Hypothalamus (tissue), 51 donors: ENCODE results near the gene EIF3I.

Experiments used
- DNase-seq, 51 donors: peaks; one replicate each; lab custom pipeline; 2025; lab: John Stamatoyannopoulos, UW

The EIF3I gene

DNA sequence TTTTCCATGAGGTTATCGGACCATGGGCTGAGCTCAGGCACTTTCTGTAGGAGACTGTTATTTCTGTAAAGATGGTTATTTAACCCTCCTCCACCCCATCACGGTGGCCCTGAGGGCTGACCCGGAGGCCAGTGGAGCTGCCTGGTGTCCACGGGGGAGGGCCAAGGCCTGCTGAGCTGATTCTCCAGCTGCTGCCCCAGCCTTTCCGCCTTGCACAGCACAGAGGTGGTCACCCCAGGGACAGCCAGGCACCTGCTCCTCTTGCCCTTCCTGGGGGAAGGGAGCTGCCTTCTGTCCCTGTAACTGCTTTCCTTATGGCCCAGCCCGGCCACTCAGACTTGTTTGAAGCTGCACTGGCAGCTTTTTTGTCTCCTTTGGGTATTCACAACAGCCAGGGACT is 24.4 kb upstream of the EIF3I start:
- no peak for DNase-seq

DNA sequence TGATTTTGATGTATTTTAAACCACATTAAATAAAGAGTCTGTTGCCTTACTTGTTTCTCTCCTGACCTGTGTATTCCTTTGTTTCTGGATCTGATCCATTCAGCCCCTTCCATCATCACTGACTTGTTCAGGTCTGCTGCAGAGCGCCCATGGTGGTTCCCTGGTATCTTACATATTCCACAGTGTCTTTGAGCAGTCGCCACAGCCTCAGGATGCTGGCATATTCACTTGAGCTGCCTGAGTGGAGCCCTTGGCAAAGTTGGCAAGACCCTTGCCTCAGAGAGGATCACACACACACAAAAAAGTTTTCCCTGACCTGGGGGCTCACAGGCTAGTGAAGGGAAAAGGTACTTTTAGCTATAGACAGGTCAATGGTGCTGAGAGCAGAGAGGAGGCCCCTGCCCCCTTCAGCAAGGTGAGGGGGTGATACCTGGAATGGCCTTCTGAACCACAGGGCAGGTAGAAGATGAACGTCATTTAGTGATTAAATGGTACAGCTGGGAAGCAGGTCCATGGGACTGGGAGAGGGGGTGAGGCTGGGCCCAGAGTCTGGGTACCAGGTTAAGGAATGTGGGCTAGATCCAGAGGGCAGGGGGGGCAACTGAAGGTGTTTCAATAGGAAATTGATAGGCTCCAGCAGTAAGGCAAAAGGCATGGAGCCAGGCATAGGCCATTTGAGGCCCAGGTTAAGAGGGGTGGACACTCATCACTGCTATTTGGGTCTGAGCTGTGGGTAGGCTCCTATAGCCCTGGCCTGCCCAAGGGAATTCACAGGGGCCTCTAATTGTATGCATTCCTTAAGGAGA is 23.8 kb upstream of the EIF3I start:
- DNase-seq = no peak

GRCh38 chr1:32199043-32199716 is 23.0 kb upstream of the EIF3I start:
- no peak for DNase-seq

DNA sequence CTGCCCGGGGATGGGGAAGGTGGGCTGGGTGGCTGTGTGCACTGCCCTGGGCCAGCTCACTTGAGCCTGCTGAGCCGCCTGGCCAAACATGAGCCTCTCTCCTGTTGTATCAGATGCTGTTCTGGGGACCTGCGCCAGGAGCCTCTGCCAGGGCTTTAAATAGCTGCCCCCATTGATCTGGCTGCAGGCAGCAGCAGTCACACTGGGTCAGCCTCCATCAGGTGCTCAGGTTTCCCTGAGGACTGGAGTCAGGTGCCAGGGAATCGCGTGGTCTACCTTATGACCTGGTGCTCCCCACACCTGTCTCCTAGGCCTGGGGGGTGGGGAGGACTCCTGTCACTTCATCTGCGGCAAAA is 22.5 kb upstream of the EIF3I start:
- DNase-seq = peak in 29 of 51 donors; percentile 3 to 61 (median 30)

DNA sequence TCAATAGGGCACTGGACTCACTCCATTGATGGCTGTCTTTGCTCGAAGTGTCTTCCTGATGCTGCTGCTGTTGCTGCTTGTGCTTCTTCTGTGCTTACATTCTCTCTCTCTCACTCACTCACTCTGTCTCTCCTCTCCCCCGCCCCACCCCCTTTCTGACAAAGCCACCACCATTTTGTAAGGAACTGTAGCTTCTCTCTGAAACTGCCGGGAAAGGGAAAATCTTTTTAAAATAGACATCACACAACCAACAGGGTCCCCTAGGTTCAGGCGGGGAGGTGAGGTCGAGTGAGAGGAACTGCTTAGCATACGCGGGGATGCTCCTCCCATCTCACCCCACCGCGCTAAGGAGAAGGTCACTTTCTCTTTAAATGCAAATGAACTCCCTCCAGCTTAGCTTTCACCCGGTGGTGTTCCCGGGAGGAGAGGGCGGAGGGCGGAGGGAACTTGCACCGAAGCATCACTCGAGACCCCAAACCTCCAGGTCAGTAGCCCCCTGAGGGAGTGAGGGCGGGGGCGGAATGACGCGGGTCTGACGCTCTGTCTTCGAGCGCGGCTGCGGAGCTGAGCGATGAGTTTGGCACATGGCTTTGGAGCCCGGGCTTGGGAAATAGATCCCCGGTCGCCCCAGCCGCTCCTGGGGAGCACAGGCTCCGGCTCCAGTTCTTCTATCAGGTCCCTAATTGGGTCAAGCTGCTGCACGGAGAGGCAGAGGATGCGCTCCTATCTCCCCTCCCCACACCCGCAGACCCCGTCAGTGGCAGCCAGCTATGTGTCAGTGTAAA is 21.8 kb upstream of the EIF3I start, which contains the start of gene CCDC28B:
TSS of gene CCDC28B (plus strand) at position 370 of the 785 bp plus-strand sequence. CDS start 1,341 bp downstream, outside the sequence.
- DNase-seq = peak in 46 of 51 donors; percentile 22 to 83 (median 48)

- DNase-seq = peak in 40 of 51 donors; percentile 12 to 74 (median 46)
Measured at GRCh38 chr1:32201011-32201855, 21.0 kb upstream of the EIF3I start.

DNA sequence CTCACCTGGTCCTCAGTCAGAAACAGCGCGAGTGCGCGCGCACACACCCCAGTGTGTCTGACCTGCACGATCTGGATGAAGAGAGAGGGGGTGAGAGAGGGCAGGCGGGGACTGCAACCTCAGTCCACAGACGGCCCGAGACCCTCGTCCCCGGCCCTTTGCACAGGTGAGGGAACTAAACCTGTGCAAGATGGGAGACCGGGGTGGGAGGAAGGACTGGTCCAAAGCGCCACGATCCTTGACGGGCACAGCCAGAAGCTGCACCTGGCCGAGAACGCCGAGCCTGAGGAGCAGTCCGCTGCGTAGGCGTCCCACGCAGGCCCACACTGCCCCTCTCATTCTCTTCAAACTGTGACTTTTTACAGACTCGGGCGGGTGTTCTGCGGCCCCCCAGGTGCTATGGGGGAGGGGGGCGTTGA is 17.3 kb upstream of the EIF3I start:
- peak in 2 of 51 donors; percentile 44 to 45 for DNase-seq

- peak in 50 of 51 donors; percentile 18 to 92 (median 76) for DNase-seq
Measured at GRCh38 chr1:32205401-32206370, 16.5 kb upstream of the EIF3I start, which contains the start of gene IQCC. TSS of gene IQCC (plus strand) at chr1:32205671. CDS start at chr1:32205682, 11 bp downstream.

DNA sequence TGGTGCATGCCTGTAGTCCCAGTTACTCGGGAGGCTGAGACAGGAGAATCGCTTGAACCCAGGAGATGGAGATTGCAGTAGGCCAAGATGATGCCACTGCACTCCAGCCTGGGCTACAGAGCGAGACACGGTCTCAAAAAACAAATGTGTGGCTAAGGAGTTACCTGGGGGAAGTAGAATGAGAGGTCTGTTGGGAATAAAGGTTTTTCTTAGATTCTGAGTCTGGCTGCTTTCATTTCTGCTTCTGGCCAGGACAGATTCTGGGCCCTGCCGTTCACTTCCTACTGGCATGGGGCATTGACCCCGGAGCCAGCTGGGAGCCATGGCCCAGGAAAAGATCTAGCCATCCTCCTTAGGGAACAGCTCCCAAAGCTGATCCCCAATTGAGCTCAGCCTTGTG is 13.7 kb upstream of the EIF3I start:
- no peak for DNase-seq

DNA sequence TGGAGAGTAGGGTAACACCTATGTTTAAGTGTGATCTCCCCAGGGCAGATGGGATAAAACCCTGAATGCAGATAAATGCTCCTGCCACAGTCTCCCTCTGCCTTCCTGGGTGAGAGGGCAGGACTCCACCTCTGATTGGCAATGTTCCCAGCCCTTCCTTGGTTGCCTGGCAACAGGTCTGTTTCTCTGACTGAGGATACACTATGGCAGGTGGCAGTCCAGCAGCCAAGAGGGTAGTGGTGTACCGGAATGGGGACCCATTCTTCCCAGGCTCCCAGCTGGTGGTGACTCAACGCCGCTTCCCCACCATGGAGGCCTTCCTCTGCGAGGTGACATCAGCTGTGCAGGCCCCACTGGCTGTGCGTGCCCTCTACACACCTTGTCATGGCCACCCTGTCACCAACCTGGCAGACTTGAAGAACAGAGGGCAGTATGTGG is 13.3 kb upstream of the EIF3I start, which contains the start of gene DCDC2B:
TSS of gene DCDC2B (plus strand) at position 199 of the 438 bp plus-strand sequence. CDS start at position 204, 5 bp downstream.
- DNase-seq = peak in 7 of 51 donors; percentile 1 to 27 (median 5)

DNA sequence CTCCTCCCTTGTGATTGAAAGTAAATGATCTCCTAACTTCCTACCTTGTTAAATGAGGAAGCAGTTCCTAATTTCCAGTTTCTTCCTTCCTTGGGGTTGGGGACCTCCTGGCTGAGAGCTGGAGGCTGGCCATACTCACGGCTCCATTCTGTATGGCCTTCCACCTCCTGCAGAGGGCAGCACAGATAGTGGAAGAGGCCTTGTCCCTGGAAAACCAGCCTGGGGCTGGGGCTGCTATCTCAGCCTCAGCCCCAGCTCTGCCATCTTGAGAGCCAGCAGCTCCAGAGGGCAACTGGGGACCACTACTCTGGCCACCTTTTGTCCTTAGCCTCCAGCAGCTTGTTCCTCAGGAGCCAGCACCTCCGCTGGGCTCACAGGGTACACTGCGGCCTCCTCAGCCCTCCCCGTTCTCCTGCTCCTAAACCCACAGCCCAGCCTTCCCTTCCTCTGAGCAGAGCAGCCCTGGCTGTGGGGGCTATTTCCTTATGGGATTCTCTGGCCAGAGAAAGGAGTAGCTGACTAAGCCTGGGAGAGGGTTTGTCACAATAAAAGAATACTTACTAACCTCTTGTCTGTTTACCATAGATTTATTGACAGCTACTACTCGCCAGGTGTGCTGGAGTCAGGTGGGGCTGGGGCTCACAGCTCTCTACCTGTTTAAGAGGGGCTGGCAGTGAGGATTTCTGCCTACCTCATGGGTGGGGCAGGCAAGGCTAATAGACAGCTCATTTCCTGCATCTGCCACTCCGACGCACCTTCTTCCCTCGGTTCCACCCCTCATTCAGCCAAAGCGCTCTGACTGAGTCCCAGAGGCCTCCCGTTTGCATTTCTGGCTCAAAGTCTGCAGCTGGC is 6.4 kb upstream of the EIF3I start:
- DNase-seq = peak in 32 of 51 donors; percentile 1 to 62 (median 30)

DNA sequence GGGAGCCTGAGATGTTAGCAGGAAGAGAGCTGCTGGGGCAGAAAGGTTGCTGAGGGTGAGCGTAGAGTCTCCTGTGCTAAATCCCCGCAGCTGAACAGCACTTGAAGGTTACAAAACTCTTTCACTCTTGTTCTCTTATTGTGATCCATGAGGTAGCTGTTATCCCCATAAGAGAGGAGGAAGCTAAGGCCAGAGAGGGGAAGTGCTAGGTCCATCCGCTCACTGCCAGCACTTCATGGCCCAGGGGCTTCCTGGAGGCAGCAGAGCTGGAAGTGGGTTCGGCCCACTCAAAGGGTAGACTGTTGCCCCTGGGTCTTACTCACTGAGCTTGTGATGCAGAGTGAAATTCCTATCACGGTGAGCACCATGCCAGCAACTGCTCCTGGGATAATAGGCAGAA is 5.6 kb upstream of the EIF3I start:
- no peak for DNase-seq

- DNase-seq = no peak
Measured at GRCh38 chr1:32219022-32219421, 3.2 kb upstream of the EIF3I start.

- DNase-seq = no peak
Measured at GRCh38 chr1:32220746-32221580, 1.2 kb upstream of the EIF3I start.

- peak in 1 of 51 donors; percentile 39 for DNase-seq
Measured at GRCh38 chr1:32221581-32221979, 627 bp upstream of the EIF3I start.

GRCh38 chr1:32223683-32224082 is 1.5 kb downstream of the EIF3I start:
- no peak for DNase-seq

DNA sequence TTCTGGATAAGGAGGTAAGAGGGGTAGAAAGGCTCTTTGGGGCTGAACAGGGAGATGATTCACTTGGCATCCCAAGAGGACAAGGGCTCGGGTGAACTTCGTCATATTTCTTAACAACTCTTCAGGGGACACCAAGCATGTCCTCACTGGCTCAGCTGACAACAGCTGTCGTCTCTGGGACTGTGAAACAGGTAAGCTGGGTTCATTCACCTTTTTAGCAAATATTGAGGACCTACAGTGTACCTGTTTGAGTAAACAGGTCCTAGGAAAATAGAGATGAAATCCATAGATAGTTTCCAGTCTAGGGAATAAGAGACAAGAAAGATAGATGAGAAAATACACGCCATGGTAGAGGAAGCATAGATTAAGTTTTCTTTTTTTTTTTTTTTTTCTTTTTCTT is 2.1 kb downstream of the EIF3I start:
- DNase-seq = no peak
